ENCODE data around the gene AVPR2.

The AVPR2 gene

DNA sequence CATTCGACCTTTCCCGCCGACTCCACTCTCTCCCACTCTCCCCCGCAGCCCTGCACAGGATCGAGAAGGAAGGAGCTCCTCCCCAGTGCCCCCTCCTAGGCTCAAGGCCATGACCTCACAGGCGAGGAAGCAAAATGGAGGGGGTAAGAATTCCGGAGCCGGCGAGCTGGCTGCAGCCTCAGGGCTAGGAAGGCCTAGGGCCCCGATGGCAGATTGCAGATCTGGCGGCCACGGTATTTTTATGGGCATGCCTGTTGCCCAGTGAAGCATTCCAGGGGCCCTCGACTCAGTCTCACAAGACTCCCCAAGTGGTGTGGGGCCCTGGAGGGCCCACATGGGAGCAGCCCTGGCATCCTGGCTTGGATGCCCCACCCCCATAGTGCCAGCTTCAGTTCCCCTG, 17.6 kb upstream of the AVPR2 start:
- Histone ChIP-seq H3K27me3 (ENCODE audit: control insufficient read depth, insufficient read depth, low read length) (peaks cover 42% of the 10 kb centered on the region), H3K27ac (ENCODE audit: low read depth, low read length) (peak overlapping the region; percentile 58; the same call in 1 of the 2 replicates), H3K4me1 (ENCODE audit: control insufficient read depth, insufficient read depth, low read length) (peaks cover 43% of the 10 kb centered on the region; the same call in 1 of the 2 replicates), H3K9ac (ENCODE audit: low read length) (peak overlapping the region; percentile 74), H3K9me3 (ENCODE audit: control insufficient read depth, insufficient read depth, low read depth, low read length) (peaks cover 11% of the 10 kb centered on the region; the same call in 1 of the 2 replicates), H3K4me3 (ENCODE audit: low read depth, low read length) (peak overlapping the region; percentile 66), H3K36me3 (ENCODE audit: control insufficient read depth, insufficient read depth, low read length) (no peaks in the 10 kb centered on the region)

DNA sequence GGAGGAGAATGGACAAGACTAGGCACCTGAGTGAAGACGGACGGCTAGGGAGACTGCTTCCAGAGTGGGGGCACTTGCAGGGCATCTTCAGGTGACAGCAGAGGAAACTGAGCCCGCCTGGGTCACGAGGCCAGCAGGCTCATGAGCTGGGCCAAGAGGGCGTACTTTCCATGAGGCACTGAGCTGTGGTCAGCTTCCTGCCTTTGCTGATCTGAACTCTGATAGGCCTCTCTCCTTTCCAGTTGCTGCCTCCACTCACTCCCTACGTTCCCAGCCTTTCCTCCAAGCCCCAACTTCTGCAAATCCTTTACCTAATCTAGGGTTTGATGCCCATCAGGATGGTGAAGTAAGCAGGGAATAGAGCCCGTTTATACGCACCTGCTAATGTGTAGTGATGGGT, 17.1 kb upstream of the AVPR2 start:
- Histone ChIP-seq H3K4me1 (ENCODE audit: control insufficient read depth, insufficient read depth, low read length) (peaks cover 38% of the 10 kb centered on the region; the same call in 1 of the 2 replicates), H3K27me3 (ENCODE audit: control insufficient read depth, insufficient read depth, low read length) (peaks cover 42% of the 10 kb centered on the region), H3K36me3 (ENCODE audit: control insufficient read depth, insufficient read depth, low read length) (no peaks in the 10 kb centered on the region), H3K9me3 (ENCODE audit: control insufficient read depth, insufficient read depth, low read depth, low read length) (peaks cover 11% of the 10 kb centered on the region; the same call in 1 of the 2 replicates), H3K9ac (ENCODE audit: low read length) (no peak overlapping the region), H3K27ac (ENCODE audit: low read depth, low read length) (no peak overlapping the region), H3K4me3 (ENCODE audit: low read depth, low read length) (peak overlapping the region; percentile 10; the same call in 1 of the 2 replicates)

DNA sequence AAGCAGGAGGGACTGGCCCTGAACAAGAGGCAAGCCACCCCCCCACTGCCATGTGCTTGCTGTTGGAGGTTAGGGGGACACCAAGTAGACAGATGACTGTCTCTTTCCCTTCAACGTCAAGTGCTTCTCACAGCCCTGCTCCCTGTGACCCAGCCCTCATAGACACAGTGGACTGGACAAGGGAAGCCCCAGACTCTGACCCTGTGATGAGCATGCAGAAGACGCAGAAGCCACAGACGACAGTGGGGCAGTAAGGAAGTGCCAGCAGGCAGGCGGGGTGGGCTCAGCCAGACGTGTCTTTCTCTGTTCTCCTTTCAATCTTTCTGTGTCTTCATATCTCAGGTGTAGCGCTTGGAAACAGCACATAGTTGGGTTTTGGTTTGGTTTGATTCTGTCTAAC, 16.1 kb upstream of the AVPR2 start:
- Histone ChIP-seq H3K4me3 (ENCODE audit: low read depth, low read length) (no peak overlapping the region), H3K27ac (ENCODE audit: low read depth, low read length) (no peak overlapping the region), H3K4me1 (ENCODE audit: control insufficient read depth, insufficient read depth, low read length) (peaks cover 29% of the 10 kb centered on the region; the same call in 1 of the 2 replicates), H3K9ac (ENCODE audit: low read length) (no peak overlapping the region), H3K36me3 (ENCODE audit: control insufficient read depth, insufficient read depth, low read length) (no peaks in the 10 kb centered on the region), H3K9me3 (ENCODE audit: control insufficient read depth, insufficient read depth, low read depth, low read length) (peaks cover 11% of the 10 kb centered on the region; the same call in 1 of the 2 replicates), H3K27me3 (ENCODE audit: control insufficient read depth, insufficient read depth, low read length) (peaks cover 42% of the 10 kb centered on the region)

DNA sequence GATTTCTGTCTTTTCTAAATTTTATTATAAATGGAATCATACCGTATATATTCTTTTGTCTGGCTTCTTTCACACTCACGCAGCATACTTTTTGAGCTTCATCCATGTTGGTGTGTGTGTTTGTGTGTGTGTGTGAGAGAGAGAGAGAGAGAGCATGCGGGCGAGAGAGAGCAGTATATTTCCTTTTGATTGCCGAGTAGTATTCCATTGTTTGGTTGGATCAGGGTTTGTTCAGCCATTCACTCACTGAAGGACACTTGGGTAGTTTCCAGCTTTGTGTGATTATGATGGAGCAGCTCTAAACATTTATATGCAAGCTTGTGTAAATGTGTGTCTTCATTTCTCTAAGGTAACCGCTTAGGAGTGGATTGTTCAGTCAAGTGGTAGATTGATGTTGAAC, 15.3 kb upstream of the AVPR2 start:
- Histone ChIP-seq H3K27me3 (ENCODE audit: control insufficient read depth, insufficient read depth, low read length) (peaks cover 35% of the 10 kb centered on the region), H3K9me3 (ENCODE audit: control insufficient read depth, insufficient read depth, low read depth, low read length) (peaks cover 13% of the 10 kb centered on the region; the same call in 1 of the 2 replicates), H3K4me3 (ENCODE audit: low read depth, low read length) (no peak overlapping the region), H3K36me3 (ENCODE audit: control insufficient read depth, insufficient read depth, low read length) (no peaks in the 10 kb centered on the region), H3K4me1 (ENCODE audit: control insufficient read depth, insufficient read depth, low read length) (peaks cover 21% of the 10 kb centered on the region; the same call in 1 of the 2 replicates), H3K9ac (ENCODE audit: low read length) (no peak overlapping the region), H3K27ac (ENCODE audit: low read depth, low read length) (no peak overlapping the region)

DNA sequence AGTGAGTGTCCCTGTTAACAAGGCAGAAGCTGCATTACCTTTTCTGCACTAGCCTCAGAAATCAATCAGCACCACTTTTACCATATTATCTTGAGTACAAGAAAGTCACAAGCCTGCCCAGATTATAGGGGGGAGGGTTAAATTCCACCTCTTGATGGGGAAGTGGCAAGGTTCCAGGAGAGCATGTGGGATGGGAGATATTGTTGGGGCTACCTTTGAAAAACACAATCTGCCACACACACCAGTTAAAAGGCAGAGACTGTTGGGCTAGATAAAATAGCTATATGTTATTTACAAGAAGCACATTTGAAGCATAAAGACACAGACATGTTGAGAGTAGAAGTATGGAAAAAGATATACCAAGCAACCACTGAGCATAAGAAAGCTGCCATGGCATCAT, 6.6 kb upstream of the AVPR2 start:
- no peak overlapping the region for H3K4me3 ChIP-seq (ENCODE audit: low read depth, low read length)
- no peak overlapping the region for H3K9ac ChIP-seq (ENCODE audit: low read length)
- H3K27ac ChIP-seq (ENCODE audit: low read depth, low read length): no peak overlapping the region
- peaks cover 7% of the 10 kb centered on the region; the same call in 1 of the 2 replicates for H3K9me3 ChIP-seq (ENCODE audit: control insufficient read depth, insufficient read depth, low read depth, low read length)
- H3K4me1 ChIP-seq (ENCODE audit: control insufficient read depth, insufficient read depth, low read length): peaks cover 19% of the 10 kb centered on the region; the same call in 1 of the 2 replicates
- no peaks in the 10 kb centered on the region; the same call in 1 of the 2 replicates for H3K27me3 ChIP-seq (ENCODE audit: control insufficient read depth, insufficient read depth, low read length)
- H3K36me3 ChIP-seq (ENCODE audit: control insufficient read depth, insufficient read depth, low read length): no peaks in the 10 kb centered on the region

DNA sequence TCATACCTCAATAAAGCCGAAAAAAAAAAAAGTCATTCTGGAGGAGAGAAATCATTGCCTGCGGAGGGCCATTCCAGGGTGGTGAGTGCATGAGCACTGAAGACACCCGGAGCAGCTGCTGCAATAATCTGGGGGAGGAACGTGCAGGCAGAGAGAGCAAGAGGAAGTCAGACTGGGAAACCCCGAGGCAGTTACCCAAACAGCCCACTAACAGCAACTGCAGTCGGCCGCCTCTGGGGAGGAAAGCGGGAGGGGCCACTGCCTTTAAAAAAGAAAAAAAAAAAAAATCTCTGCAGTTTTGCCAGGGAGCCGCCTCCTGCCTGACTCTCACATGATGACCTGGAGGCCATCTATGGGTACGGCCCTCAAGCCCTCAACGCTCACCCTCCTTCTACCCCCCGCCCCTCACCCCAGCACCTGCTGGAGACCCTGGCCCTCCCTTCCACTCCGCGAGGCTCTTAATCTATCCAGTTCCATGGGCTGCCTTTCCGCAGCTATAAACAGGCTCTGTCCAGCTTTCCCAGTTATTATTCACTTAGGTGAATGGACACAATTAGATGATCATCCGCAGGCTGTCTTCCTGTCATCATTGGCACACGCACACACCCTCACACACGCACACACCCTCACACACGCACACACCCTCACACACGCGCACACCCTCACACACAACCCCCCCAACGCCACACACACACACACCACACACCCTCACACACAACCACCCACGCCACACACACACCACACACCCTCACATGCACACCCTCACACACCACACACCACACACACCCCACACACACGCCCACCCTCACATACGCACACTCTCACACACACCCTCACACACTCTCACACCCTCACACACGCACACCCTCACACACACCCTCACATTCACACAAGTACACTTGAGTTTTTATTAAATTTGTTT, 3.4 kb upstream of the AVPR2 start:
- Histone ChIP-seq H3K9me3 (ENCODE audit: control insufficient read depth, insufficient read depth, low read depth, low read length) (peaks cover 13% of the 10 kb centered on the region; the same call in 1 of the 2 replicates), H3K4me3 (ENCODE audit: low read depth, low read length) (no peak overlapping the region), H3K4me1 (ENCODE audit: control insufficient read depth, insufficient read depth, low read length) (peaks cover 30% of the 10 kb centered on the region; the same call in 1 of the 2 replicates), H3K27ac (ENCODE audit: low read depth, low read length) (no peak overlapping the region), H3K36me3 (ENCODE audit: control insufficient read depth, insufficient read depth, low read length) (no peaks in the 10 kb centered on the region), H3K9ac (ENCODE audit: low read length) (no peak overlapping the region), H3K27me3 (ENCODE audit: control insufficient read depth, insufficient read depth, low read length) (no peaks in the 10 kb centered on the region; the same call in 1 of the 2 replicates)

DNA sequence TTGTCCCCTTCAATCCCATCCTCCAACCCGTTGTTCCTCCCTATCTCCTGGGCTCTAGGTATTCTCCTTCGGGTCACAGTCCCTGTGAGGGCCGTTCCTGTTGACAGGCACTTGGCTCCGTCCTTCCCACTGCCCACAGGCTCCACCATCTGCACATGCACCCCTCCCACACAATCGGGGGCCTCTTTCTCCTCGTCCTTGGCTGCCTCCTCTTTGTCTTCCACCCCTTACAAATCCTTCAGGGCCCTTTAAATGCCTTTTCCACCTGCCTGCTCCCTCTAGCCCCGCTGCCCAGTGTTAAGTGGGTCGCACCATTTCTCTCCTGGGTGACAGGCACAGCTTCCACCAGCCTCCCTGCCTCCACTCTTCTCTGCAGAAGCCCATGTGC, 2.7 kb upstream of the AVPR2 start:
- H3K27ac ChIP-seq (ENCODE audit: low read depth, low read length): no peak overlapping the region
- peaks cover 12% of the 10 kb centered on the region; the same call in 1 of the 2 replicates for H3K9me3 ChIP-seq (ENCODE audit: control insufficient read depth, insufficient read depth, low read depth, low read length)
- H3K27me3 ChIP-seq (ENCODE audit: control insufficient read depth, insufficient read depth, low read length): no peaks in the 10 kb centered on the region; the same call in 1 of the 2 replicates
- H3K9ac ChIP-seq (ENCODE audit: low read length): no peak overlapping the region
- H3K4me3 ChIP-seq (ENCODE audit: low read depth, low read length): no peak overlapping the region
- H3K4me1 ChIP-seq (ENCODE audit: control insufficient read depth, insufficient read depth, low read length): peaks cover 30% of the 10 kb centered on the region; the same call in 1 of the 2 replicates
- H3K36me3 ChIP-seq (ENCODE audit: control insufficient read depth, insufficient read depth, low read length): no peaks in the 10 kb centered on the region

DNA sequence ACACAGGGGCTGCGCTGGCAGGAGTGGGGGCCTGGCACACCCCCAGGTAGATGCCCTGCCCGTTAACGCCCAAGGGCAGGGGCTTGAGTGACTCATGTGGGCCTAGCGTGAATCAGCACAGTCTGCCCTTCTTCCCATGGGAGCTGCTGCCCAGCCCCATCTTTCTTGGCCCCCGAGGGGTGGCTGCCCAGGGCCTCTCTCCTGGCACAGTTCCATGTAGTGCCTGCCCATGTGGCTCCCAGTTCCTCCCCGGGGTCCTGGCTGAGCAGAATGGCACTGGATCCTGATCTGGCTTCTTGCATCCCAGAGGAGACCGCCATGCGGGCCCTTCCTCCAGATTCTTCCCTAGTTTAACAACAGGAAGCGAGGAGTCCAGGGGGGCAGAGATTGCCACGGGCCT, 2.1 kb upstream of the AVPR2 start:
- Histone ChIP-seq H3K27ac (ENCODE audit: low read depth, low read length) (no peak overlapping the region), H3K4me1 (ENCODE audit: control insufficient read depth, insufficient read depth, low read length) (peaks cover 30% of the 10 kb centered on the region; the same call in 1 of the 2 replicates), H3K9me3 (ENCODE audit: control insufficient read depth, insufficient read depth, low read depth, low read length) (peaks cover 11% of the 10 kb centered on the region; the same call in 1 of the 2 replicates), H3K4me3 (ENCODE audit: low read depth, low read length) (no peak overlapping the region), H3K36me3 (ENCODE audit: control insufficient read depth, insufficient read depth, low read length) (no peaks in the 10 kb centered on the region), H3K27me3 (ENCODE audit: control insufficient read depth, insufficient read depth, low read length) (no peaks in the 10 kb centered on the region), H3K9ac (ENCODE audit: low read length) (no peak overlapping the region)

DNA sequence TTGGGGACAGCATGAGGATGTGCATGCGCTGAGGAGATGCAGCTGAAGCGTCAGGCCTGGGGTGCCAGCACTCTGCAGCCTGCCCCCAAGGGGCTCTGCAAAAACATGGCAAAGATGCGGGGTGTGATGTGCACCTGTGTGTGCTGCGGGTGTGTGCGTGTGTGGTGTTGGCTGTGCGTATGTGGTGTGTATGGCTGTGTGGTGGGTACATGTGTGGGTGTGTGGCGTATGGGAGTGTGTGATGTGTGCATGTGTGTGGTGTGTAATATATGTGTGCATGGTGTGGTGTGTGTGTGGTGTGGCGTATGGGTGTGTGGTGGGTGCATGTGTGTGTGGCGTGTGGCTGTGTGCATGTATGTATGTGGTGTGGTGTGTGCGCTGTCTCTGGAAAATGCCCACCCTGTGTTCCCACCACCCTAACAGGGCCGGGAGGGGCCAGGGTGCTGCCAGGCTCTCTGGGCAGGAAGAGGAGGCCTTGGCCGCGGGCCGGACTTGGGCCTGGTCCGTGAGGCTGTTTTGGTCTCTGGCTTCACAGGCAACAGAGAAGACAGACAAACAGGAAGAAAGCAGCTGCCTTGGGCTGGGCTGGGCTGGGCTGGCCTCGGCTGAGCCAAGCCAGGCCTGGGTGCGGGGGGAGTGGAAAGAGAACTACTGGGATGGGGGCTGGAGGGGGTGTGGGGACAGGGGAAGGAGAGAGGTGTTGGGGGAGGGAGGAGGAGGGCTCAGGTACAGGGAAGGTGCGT, 1.1 kb upstream of the AVPR2 start:
- Histone ChIP-seq H3K27ac (ENCODE audit: low read depth, low read length) (no peak overlapping the region), H3K4me1 (ENCODE audit: control insufficient read depth, insufficient read depth, low read length) (peaks cover 30% of the 10 kb centered on the region; the same call in 1 of the 2 replicates), H3K36me3 (ENCODE audit: control insufficient read depth, insufficient read depth, low read length) (no peaks in the 10 kb centered on the region), H3K4me3 (ENCODE audit: low read depth, low read length) (no peak overlapping the region), H3K27me3 (ENCODE audit: control insufficient read depth, insufficient read depth, low read length) (no peaks in the 10 kb centered on the region), H3K9me3 (ENCODE audit: control insufficient read depth, insufficient read depth, low read depth, low read length) (peaks cover 11% of the 10 kb centered on the region; the same call in 1 of the 2 replicates), H3K9ac (ENCODE audit: low read length) (no peak overlapping the region)

DNA sequence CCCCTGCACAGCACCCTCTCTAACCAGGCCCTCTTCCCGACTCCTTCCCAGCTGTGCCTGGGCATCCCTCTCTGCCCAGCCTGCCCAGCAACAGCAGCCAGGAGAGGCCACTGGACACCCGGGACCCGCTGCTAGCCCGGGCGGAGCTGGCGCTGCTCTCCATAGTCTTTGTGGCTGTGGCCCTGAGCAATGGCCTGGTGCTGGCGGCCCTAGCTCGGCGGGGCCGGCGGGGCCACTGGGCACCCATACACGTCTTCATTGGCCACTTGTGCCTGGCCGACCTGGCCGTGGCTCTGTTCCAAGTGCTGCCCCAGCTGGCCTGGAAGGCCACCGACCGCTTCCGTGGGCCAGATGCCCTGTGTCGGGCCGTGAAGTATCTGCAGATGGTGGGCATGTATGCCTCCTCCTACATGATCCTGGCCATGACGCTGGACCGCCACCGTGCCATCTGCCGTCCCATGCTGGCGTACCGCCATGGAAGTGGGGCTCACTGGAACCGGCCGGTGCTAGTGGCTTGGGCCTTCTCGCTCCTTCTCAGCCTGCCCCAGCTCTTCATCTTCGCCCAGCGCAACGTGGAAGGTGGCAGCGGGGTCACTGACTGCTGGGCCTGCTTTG, 1.1 kb downstream of the AVPR2 start:
- peaks cover 17% of the 10 kb centered on the region; the same call in 1 of the 2 replicates for H3K9me3 ChIP-seq (ENCODE audit: control insufficient read depth, insufficient read depth, low read depth, low read length)
- H3K4me3 ChIP-seq (ENCODE audit: low read depth, low read length): no peak overlapping the region
- no peaks in the 10 kb centered on the region for H3K27me3 ChIP-seq (ENCODE audit: control insufficient read depth, insufficient read depth, low read length)
- peaks cover 3% of the 10 kb centered on the region; the same call in 1 of the 2 replicates for H3K36me3 ChIP-seq (ENCODE audit: control insufficient read depth, insufficient read depth, low read length)
- H3K4me1 ChIP-seq (ENCODE audit: control insufficient read depth, insufficient read depth, low read length): peaks cover 35% of the 10 kb centered on the region; the same call in 1 of the 2 replicates
- no peak overlapping the region for H3K27ac ChIP-seq (ENCODE audit: low read depth, low read length)
- H3K9ac ChIP-seq (ENCODE audit: low read length): no peak overlapping the region
